ENCODE results near the gene TAF4.

DNA sequence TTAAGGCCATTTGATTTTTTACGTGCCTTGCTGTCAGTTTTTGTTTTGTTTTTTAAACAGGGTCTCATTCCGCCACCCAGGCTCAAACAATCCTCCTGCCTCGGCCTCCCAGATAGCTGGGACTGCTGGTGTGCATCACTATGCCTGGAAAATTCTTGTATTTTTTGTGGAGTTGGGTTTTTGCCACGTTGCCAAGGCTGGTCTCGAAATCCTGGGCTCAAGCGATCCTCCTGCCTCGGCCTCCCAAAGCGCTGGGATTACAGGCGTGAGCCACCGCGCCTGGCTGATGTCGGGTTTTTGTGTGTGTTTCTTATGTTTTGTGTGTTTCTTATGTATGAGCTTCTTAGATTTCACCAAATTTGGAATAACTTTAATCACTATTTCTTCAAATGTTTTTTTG is 104.8 kb downstream of the TAF4 start:
- TF ChIP-seq, protein P1, sequence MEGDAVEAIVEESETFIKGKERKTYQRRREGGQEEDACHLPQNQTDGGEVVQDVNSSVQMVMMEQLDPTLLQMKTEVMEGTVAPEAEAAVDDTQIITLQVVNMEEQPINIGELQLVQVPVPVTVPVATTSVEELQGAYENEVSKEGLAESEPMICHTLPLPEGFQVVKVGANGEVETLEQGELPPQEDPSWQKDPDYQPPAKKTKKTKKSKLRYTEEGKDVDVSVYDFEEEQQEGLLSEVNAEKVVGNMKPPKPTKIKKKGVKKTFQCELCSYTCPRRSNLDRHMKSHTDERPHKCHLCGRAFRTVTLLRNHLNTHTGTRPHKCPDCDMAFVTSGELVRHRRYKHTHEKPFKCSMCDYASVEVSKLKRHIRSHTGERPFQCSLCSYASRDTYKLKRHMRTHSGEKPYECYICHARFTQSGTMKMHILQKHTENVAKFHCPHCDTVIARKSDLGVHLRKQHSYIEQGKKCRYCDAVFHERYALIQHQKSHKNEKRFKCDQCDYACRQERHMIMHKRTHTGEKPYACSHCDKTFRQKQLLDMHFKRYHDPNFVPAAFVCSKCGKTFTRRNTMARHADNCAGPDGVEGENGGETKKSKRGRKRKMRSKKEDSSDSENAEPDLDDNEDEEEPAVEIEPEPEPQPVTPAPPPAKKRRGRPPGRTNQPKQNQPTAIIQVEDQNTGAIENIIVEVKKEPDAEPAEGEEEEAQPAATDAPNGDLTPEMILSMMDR (IDR thresholded peaks at IDR 0.05) = no peak
- TF ChIP-seq POLR2A (IDR thresholded peaks at IDR 0.05) = no peak
